IPS DF 4.7 (cell line): ENCODE results near the gene FAM219A.
"Not testable (repeated sequence)": the region's sequence is repeated elsewhere in the genome, so short reads cannot be mapped to it uniquely, and the experiment has no call there.

Source experiments
- DNase-seq: peaks from one replicate; pipeline ENCODE4 v3.0.0-alpha.2; 2013; ENCODE audit warnings: low spot score; ENCODE audit errors: extremely low read depth

FAM219A gene

DNA sequence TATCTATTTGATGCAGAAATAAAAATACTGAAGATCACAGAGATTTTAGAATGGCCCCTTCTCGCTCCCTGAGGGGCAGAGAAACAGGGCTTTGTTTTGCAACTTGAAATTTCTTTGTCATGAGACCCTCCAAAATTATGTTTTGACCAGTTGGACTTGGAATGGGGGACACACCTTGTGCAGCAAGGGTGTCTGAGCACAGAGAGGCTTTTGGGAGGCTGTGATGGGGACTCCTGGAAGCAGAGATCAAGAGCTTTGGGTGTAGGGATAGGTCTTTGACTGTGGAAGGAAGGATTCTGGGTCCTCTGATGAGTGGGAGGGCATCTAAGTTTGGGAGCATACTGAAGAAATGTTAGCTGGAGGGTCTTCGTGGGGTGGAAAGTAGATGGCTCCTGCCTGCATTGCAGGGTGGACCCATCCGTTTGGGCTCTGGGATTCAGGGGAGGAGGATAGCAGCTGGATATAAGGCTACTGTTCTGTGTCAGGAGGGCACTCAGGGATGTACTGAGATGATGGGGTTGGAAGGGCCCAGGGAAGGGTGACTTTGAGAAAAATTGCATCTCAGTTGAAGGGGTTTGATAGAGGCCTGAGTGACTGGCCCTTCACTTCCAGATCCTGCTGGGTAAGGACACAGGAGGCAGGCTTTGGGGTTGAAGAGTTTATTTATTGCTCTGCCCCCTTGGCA, 79.9 kb downstream of the FAM219A start:
- no peak for DNase-seq

DNA sequence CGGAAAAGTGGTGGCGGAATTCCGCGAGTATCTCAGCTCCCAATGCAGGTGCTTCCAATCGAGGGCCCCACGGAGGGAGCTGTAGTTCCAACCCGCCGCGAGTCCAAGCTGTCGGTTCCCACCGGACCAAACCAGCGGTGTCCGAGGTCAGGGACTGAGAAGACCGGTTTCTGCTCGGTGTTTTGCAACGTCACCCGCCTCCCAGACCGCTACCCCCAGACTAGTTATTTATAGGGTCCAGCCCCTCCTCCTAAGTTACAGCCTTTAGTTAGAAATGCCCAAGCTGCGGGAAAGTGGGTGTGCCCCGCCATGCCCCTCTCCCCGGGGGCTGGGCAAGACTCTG, 81.0 kb downstream of the FAM219A start:
- no peak for DNase-seq

DNA sequence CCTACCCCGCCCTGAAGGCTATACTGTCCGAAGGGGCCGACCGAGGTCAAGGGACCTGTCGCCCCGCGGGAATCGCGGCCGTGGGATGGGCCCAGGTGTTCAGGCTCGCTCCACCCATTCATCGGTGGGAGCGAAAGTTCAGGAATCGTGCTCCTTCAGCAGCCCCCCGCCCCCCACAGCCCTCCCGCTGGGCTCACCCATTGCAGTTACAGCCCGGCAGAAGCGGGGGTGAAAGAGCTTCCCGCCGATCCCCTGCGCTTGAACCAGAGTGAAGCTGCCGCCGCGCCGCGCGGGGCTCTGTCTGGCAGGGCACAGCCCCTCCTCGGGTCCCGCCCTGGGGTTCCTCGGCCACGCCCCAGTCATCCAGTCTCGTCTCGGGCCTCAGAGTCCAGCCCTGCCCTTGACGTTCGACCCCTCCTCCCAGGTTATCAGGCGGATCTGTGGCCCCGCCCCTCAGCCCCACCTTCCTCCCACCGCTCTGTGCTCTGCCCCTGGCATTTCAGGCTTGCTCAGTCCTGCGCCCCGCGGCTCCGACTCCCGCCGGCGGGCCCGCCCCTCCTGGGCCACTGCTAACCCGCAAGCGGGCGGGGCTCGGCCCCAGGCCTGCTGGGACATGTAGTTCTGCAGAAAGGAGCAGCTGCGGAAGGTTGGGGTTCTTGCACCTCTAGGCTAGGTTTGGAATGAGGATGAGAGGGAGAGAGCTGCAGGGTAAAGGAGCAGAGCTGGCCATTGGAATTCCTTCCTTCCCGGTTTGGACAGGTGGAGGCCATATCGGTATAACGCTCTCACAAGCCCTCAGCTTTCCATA, 81.6 kb downstream of the FAM219A start, which contains the start of gene MYORG:
Gene MYORG (minus strand): TSS at position 303 of the 808 bp plus-strand sequence. CDS start 3,955 bp downstream, outside the sequence.
- DNase-seq: no peak

DNA sequence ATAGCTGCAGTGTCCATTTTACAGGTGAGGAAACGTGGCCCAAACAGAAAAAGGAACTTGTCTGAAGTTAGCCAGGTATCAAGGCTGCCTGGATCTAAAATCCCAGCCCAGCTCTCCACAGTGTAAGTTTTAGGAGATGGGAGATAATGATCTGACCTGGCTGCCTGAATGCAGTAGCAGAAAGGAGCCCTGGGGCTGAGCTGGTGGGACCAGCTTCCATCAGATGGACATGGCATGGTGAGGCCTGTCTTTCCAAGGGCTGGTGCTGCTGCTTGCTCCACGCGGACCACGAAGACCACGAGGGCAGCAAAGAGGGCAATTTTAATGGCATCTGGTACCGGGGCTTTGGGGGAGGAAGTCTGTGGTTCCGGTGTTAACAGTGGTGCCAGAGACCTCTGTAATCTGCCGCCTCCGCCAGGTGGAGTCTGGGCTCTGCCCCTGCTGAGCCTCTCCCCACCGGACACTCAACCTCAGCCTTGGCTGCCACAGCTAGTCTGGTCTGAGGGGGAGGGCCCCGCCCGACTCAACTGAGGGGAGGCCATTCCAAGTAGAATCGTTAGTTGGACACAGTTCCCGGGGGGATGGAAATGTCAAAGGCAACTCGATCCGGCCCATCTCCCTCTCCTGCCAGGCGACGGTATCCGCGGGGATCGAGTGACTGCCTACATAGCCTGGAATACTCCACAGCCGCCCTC, 82.3 kb downstream of the FAM219A start:
- no peak for DNase-seq

DNA sequence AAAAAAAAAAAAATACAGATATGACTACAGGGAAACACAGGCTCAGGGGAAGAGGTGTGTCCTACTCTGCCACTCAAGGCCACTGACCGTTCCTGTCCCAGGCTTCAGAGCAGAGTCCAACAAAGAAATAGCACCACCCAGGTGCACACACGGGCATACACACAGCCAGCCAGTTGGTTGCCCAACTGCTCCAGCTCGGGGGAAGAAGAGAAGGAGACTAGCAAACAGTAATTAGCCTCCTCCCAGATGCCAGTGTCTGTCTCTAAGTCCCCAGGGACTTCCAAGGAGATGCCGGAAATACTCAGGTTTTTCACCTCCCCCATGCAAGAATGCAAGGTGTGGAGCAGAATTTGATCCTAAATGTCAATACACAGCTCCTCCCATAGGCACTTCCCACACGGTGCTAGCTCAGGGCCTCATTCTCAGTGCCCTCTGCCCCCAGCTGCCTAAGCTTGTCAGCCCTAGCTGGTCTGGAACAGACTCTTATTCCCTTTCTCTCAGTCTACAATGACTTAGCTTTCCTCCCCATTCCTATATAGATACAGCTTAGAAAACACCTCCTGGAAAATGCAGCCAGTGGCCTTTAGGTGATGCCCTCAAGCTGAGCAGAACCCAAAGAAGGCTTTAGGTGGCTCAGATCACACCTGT, 83.3 kb downstream of the FAM219A start:
- no peak for DNase-seq

DNA sequence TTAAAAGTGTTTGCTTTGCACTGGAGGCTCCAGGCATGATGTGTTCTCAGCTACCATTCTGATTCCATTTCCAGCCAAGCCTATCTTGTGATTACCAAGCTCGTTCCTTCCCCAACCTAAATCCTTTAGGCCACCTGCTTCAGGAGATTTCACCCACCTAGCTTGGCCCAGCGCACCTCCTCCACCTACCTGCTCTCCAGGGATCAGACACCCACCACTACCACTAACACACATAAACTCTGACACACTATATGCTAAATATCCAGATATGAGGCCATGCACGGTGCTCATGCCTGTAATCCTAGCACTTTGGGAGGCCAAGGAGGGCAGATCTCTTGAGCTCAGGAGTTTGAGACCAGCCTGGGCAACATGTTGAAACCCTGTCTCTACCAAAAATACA, 84.0 kb downstream of the FAM219A start:
- no peak for DNase-seq

DNA sequence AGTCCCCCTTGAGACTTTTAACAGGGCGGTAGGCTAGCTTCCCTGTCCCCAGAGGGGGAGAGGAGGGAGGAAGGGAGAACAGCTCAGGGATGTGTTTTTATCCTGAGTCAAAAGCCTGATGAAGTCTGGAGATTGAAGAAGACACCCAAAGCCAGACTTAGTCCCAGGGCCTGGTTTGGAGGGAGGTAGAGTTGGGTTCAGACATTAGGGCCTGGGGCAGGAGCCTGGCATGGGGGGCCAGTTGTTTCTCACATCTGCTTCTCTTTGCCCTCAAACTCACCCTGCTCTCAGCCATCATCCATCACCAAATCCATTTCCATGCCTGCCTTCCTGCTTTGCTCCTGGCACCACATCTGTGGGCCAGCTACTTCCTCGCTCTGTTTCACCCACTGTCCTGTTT, 84.6 kb downstream of the FAM219A start:
- no peak for DNase-seq

DNA sequence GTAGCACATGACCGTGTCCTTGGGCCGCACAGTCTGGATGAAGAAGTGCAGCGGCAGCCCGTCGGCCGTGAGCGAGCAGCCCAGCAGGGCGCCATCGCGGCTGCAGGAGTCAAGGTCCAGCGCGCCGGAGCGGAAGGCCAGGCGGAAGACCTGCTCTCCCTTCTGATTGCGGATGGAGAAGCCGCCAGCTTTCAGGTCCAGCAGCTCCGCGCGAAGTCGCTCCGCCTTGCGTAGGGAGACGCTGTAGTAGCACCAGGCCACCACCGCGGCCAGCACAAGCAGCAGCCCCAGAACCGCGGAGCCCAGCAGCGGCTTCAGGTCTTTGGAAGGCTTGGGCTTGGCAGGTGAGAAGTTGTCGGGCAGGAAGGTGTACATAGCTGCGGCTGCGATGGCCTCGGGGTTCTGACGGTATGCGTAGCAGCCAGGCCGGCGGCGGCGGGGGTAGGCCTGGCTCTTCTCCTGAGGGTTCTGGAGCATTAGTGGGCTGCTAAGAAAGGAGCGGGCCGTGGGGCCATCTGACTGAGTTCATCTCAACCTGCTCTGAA, 85.8 kb downstream of the FAM219A start:
- DNase-seq: no peak

DNA sequence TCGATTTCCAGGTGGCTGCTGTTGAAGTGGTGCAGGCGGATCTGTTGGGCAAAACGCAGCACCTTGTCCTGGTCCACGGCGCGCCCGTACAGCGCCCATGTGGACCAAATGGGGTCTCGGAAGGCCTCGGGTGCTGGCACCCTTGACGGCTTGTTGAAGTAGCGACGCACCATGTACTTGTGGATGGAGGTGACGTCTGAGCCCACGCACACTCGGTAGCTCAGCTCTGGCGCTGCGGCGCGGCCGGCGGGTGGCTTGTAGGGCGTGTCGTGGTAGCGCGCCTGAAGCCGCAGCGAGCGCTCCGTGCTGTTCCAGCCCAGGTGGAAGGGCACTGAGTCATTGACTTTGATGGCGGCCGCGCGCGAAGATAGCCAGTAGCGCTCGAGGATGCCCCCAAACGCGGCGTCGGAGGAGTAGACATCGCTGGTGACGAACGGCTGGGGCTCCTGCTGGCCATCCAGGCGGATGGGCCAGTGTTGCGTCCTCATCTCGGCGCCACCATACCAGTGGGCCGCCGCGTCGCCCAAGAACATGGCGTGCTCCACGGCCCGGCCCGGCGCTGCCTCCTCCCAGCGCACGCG, 86.4 kb downstream of the FAM219A start:
- DNase-seq: no peak

DNA sequence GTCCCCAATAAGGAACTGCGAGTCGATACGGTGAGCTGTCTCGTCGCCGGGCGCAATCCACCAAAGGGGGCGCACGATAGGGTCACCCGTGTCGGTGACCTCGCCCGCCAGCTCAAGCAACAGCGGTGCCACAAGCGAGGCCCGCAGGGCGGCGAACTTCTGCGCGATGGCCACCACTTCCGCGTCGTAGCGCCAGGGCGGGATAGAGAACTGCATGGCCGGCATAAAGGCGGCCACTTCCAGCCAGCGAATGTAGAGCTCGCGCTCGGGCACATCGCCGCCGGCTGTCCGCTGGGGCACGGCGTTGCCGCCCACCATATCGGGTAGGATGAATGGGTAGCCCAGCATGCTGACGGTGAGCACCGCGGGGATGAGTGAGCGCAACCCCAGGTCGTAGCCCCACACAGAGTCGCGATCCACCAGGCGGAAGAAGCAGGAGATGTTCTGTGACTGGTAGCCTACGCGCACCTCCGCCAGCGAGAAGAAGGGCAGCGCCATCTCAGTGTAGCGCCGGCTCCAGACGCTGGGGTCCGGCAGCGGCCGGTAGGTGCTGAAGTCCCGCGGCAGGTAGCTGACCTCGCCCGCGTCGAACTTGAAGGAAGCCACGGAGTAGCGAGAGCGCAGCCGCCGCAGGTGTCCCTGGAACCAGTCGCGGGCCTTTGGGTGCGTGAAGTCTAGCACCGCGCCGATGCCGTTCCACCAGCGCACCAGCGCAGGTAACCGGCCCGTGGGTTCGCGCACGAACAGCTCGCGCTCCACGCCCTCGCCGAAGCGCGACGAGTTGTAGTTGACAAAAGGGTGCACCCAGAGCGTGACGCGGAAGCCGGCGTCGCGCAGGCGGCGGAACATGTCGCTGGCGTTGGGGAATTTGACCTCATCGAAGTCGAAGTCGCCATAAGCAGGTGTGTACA, 87.1 kb downstream of the FAM219A start:
- no peak for DNase-seq

DNA sequence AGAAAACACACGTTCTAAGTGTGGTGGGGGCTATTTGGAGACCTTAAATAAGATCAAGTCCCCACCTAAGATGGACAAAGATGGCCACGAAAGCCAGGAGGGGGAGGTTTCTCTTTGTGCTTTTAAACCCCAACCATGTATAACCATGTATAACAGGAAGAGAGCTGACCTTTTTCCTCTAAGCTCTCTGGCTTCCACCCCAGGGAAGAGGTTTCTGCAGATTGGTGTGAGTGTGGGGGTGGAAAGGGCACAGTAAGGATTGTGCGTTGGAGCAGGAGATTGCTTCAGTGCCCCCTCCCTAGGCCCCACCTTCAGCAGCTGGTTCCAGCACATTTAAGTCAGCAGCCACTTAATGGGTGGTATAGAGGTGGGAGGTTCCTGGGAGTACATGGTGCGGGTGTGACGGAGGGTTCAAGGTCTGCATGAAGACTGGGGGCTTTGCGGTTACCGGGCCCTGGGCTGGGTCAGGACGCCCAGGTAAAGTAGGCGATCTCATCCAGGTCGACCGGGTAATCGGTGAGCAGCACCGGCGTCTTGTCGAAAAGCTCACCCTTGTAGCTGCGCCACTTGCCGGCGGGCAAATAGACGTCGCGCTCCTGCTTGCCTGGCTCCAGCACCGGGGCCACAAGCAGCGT, 87.9 kb downstream of the FAM219A start:
- no peak for DNase-seq

DNA sequence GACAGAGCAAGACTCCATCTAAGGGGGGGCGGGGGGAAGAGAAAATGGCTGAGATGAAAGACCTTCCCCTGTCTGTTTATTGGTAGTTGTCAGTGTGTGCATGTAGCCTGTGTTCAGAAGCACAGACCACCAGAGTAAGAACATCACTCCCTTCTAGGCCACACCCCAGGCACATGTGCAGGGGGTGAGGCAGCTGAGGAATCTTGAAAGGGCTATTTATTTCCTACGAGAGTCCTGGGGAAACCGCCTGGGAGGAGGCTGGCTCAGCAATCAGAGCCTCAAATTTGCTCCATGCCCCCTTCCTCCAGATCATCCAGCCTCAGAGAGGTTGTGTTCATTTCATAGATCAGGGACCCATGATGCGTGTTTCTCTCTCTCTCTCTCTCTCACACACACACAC, 88.7 kb downstream of the FAM219A start:
- DNase-seq: no peak

DNA sequence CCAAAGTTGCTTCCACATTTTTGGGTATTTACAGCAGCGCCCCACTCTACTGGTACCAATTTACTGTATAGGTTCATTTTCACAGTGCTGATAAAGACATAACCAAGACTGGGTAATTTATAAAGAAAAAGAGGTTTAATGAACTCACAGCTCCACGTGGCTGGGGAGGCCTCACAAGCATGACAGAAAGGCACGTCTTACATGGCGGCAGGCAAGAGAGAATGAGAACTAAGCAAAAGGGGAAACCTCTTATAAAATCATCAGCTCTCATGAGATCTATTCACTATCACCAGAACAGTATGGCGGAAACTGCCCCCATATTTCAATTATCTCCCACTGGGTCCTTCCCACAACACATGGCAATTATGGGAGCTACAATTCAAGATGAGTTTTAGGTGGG, 89.6 kb downstream of the FAM219A start:
- not testable (repeated sequence) for DNase-seq

DNA sequence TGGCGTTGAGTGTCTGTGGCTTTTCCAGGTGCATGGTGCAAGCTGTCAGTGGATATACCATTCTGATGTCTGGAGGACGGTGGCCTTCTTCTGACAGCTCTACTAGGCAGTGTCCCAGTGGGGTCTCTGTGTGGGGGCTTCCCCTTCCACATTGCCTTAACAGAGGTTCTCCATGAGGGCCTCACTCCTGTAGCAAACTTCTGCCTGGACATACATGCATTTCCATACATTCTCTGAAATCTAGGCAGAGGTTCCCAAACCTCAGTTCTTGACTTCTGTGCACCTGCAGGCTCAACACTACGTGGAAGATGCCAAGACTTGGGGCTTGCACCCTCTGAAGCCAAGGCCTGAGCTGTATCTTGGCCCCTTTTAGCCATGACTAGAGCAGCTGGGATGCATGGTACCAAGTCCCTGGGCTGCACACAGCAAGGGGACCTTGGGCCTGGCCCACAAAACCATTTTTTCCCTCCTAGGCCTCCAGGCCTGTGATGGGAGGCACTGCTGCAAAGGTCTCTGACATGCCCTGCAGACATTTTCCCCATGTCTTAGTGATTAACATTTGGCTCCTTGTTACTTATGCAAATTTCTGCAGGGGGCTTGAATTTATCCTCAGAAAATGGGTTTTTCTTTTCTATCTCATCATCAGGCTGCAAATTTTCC, 90.5 kb downstream of the FAM219A start:
- DNase-seq: not testable (repeated sequence)

DNA sequence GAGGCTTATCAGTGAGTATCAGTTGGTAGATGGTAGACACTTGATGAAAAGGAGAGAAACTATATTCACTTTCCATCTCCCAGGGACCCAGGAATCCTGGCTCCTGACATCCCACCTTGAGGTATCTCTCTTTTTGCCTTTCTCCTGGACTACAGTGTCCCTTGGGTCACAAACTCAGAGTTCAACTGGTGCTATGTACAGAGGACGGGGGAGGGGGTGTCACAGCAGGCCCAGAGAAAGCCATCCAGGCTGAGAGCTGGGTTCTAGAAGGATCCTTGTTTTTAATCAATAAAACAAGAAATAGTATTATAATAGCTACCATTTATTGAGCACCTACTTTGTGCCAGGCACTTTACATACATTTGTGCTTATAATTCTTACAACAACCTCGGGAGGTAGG, 92.0 kb downstream of the FAM219A start:
- no peak for DNase-seq

DNA sequence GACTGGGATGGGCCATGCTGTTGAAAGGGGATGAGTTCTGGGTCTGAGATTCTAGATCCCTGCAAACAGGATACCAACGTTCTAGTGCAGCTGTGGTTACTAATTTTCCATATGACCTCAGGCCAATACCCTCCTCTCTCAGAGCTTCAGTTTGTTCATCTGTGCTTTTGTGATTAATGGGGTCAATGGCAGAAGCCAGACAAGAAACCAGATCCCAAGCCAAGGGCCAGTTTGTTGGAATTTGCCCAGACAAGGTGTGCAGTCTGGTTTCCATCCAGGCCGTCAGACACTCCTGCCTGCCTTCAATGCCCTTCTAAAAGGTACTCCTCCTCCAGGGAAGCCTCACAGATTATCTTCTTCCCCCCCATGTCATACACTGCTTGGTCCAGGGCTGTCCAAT, 93.1 kb downstream of the FAM219A start:
- no peak for DNase-seq

DNA sequence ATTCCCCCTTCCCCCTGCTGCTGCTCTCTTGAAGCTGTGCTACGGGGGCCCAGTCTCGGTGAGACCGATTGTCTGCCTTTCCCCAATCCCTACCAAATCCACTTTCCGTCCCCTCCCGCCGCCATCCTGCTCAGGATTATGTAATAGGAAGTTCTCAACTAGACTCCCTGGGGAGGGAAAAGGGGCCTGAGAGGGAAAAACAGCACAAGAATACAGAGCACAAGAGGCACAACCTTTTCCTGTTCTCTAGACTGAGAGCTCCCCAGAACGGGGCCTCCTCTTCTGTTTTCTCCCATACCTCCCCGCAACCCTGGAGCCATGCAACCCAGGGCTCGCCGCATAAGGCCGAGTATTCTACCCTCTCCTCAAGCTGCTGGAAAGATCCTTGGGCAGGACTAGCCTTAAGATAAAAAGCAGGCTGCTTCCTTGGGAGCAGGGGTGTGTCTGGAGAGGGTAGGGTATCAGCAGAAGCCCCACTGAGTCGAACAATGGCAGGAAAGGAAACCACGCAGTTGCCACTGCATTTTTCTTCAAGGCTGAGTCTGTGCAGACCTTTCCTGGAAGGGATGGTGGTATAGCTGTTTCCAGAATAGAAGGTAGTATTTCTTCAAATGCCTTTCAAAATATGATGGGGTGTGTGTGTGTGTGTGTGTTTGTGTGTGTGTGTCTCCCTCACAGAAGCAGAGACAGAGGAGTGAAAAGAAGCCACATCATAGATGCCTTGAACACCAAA, 94.6 kb downstream of the FAM219A start:
- DNase-seq: no peak

DNA sequence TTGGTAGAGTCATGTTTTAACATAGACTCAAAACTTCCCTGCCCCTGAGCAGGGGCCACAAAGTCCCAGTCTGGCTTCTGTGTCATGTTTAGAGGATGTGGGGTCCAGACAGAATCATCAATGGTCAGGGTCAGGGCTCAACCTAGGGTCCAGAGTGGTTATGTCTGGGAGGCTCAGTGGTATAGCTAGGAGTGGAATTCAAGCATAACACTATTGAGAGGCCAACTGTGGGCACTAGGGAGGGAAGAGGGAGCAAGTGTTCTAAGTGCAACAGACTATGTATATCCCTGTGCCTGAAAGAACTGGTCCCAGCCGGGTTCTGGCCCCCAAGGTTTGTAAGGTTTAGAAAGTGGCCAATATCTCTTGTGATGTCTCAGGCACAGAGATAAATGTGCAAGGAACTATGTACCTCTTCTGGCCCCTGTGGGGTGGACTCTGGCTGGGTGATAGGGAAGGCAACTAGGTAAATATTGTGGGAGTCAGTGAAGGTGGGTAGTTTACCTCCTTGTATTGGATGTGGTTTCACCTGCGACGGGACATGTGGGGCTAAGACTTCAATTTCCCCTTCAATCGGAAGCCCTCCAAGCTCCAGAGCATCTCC, 95.7 kb downstream of the FAM219A start:
- no peak for DNase-seq
